OCI-M1 (cell line): ENCODE data around the gene COL4A2.
"Not testable (repeated sequence)": the region's sequence is repeated elsewhere in the genome, so short reads cannot be mapped to it uniquely, and the experiment has no call there.

Experiments
- DNase-seq: peaks from one replicate; lab custom pipeline; 2025; lab: John Stamatoyannopoulos, UW

COL4A2 gene

GRCh38 chr13:110438776-110439175 lies 131.7 kb downstream of the COL4A2 start:
- DNase-seq, result no peak

- no peak for DNase-seq
These were observed 134.1 kb downstream of the COL4A2 start for GRCh38 chr13:110440946-110441731.

GRCh38 chr13:110442930-110443621 lies 136.0 kb downstream of the COL4A2 start:
- peak; percentile 5 for DNase-seq

GRCh38 chr13:110443622-110444225 lies 136.6 kb downstream of the COL4A2 start:
- DNase-seq, result no peak

GRCh38 chr13:110444226-110444653 lies 137.2 kb downstream of the COL4A2 start:
- DNase-seq, result peak; percentile 49

GRCh38 chr13:110445183-110445582 lies 138.1 kb downstream of the COL4A2 start:
- DNase-seq, result no peak

GRCh38 chr13:110445722-110446574 lies 138.9 kb downstream of the COL4A2 start:
- DNase-seq, result no peak

- no peak for DNase-seq
These were observed 139.4 kb downstream of the COL4A2 start for GRCh38 chr13:110446575-110446890.

- DNase-seq, result no peak
These were observed 140.0 kb downstream of the COL4A2 start for GRCh38 chr13:110447058-110447511.

- no peak for DNase-seq
These were observed 140.7 kb downstream of the COL4A2 start for GRCh38 chr13:110447801-110448200.

GRCh38 chr13:110448230-110448629 lies 141.1 kb downstream of the COL4A2 start:
- no peak for DNase-seq

- DNase-seq, result no peak
These were observed 141.6 kb downstream of the COL4A2 start for GRCh38 chr13:110448677-110449076.

- no peak for DNase-seq
These were observed 142.3 kb downstream of the COL4A2 start for GRCh38 chr13:110449219-110450015.

GRCh38 chr13:110450016-110450900 lies 143.2 kb downstream of the COL4A2 start:
- DNase-seq, result no peak

- DNase-seq, result no peak
These were observed 144.1 kb downstream of the COL4A2 start for GRCh38 chr13:110450941-110451730.

GRCh38 chr13:110453091-110453490 lies 146.0 kb downstream of the COL4A2 start:
- DNase-seq, result not testable (repeated sequence)

GRCh38 chr13:110453797-110454196 lies 146.7 kb downstream of the COL4A2 start:
- DNase-seq, result no peak

- DNase-seq, result no peak
These were observed 147.3 kb downstream of the COL4A2 start for GRCh38 chr13:110454227-110454859.

- no peak for DNase-seq
These were observed 147.9 kb downstream of the COL4A2 start for GRCh38 chr13:110454956-110455355.
